Adipocyte (in vitro differentiated cells): Measurements from ENCODE around the gene LMF1.

Source experiments
- DNase-seq: peaks from one replicate; pipeline ENCODE4 v3.0.0-alpha.2; 2015; ENCODE audit warnings: low read depth
- H3K27me3 ChIP-seq: replicated peaks from 2 replicates; pipeline ENCODE4 v1.7.0; 2013; ENCODE audit warnings: mild to moderate bottlenecking, low read length, moderate library complexity; ENCODE audit not compliant: control insufficient read depth, insufficient read depth
- H3K36me3 ChIP-seq: 2 replicates; pipeline ENCODE4 v1.7.0; 2013; ENCODE audit warnings: low read length, mild to moderate bottlenecking, moderate library complexity; ENCODE audit not compliant: control insufficient read depth, insufficient read depth, severe bottlenecking
- H3K4me1 ChIP-seq: 2 replicates; pipeline ENCODE4 v1.7.0; 2013; ENCODE audit warnings: mild to moderate bottlenecking, low read length, moderate library complexity; ENCODE audit not compliant: control insufficient read depth, insufficient read depth
- H3K4me3 ChIP-seq: 2 replicates; pipeline ENCODE4 v1.7.0; 2013; ENCODE audit warnings: mild to moderate bottlenecking, low read length, moderate library complexity
- H3K9ac ChIP-seq: 2 replicates; pipeline ENCODE4 v1.7.0; 2013; ENCODE audit warnings: mild to moderate bottlenecking, low read length, moderate library complexity
- H3K9me3 ChIP-seq: 2 replicates; pipeline ENCODE4 v1.7.0; 2013; ENCODE audit warnings: mild to moderate bottlenecking, low read length, moderate library complexity; ENCODE audit not compliant: control insufficient read depth

The LMF1 gene

DNA sequence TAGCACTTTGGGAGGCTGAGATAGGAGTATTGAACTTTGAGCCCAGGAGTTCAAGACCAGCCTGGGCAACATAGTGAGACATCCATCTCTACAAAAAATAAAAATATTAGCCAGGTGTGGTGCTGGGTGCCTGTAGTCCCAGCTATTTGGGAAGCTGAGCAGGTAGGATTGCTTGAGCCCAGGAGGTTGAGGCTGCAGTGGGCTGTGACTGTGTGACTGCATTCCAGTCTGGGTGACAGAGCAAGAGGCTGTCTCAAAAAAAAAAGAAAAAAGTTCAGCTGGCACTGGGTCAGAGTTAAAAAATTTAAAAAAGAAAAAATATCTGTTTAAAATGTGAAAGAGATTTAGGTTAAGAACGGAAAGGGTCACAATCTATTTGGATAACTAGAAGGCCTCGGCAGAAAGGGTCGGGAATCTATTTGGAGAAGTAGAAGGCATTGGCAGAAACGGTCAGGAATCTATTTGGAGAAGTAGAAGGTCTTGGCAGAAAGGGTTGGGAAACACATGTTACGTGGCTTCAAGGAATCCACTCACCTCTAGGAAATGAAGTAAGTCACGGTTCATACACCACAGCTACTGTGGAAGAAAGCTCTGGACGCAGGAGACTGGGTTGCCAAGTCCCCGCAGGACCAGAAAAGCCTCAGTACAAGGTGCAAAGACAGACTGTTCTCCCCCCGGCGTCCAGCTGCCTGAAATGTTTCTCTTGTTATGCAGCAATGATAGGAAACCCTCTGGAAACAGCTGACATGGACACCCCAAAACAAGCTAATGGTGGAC, 25.3 kb downstream of the LMF1 start:
- H3K36me3 ChIP-seq, result peaks cover 22% of the 10 kb centered on the region
- H3K9me3 ChIP-seq, result peaks cover 15% of the 10 kb centered on the region
- H3K4me3 ChIP-seq, result no peak overlapping the region
- no peaks in the 10 kb centered on the region for H3K4me1 ChIP-seq
- no peak overlapping the region for H3K9ac ChIP-seq
- DNase-seq, result no peak
- no peaks in the 10 kb centered on the region for H3K27me3 ChIP-seq

DNA sequence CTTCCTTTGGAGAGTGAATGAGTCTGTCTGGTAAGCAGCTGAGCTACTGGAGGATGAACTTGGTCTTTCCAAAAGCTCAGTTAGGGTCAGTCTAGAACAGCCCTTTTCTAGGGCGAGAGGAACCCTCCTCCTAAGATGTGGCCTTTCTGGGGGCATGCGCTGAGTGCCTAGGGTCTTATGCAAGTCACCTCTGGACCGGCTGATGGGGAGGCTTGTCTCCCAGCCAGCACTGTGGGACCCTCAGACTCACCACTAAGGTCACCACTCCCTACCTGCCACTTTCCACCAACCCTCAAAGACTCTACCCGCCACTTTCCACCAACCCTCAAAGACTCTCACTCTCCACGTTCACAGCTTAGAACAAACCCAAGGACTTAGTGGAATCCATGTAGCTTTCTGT, 26.8 kb downstream of the LMF1 start:
- no peaks in the 10 kb centered on the region for H3K4me1 ChIP-seq
- peaks cover 15% of the 10 kb centered on the region for H3K9me3 ChIP-seq
- H3K27me3 ChIP-seq, result no peaks in the 10 kb centered on the region
- H3K36me3 ChIP-seq, result peaks cover 25% of the 10 kb centered on the region
- no peak overlapping the region for H3K9ac ChIP-seq
- no peak for DNase-seq
- H3K4me3 ChIP-seq, result no peak overlapping the region

DNA sequence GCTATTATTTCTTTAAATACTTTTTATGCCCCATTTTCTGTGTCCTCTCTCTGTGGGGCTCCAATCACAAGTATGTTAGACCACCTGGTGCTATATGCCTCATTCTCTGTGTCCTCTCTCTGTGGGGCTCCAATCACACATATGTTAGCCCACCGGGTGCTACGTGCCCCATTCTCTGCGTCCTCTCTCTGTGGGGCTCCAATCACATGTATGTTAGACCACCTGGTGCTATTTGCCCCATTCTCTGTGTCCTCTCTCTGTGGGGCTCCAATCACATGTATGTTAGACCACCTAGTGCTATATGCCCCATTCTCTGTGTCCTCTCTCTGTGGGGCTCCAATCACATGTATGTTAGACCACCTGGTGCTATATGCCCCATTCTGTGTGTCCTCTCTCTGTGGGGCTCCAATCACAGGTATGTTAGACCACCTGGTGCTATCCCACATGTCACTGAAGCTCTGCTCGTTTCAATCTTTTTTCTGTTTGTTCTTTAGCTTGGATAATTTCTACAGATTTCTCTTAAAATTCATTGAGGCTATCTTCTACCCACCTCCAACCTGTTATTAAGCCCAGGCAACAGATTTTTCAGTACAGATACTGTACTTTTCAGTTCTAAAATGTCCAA, 28.2 kb downstream of the LMF1 start:
- Histone ChIP-seq H3K4me3 (no peak overlapping the region), H3K9me3 (peaks cover 15% of the 10 kb centered on the region), H3K9ac (no peak overlapping the region), H3K36me3 (peaks cover 25% of the 10 kb centered on the region), H3K4me1 (no peaks in the 10 kb centered on the region), H3K27me3 (no peaks in the 10 kb centered on the region)
- DNase-seq, result no peak

DNA sequence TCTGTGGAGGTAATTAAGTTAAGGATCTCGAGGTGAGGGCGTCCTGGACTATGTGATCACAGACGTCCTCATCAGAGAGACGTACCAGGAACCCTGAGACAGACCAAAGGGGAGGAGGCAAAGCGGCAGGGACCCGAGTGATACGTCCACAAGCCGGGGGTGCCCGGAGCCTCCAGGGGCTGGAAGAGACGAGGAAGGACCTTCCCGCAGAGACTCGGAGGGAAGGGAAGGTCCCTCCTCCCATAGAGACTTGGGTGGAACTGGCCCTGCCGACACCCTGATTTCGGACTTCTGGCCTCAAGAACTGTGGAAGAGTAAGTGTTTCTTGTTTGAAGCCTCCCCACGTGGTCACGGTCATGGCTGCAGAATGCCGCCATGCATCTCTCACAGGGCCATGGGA, 30.8 kb downstream of the LMF1 start:
- Histone ChIP-seq H3K9me3 (peaks cover 15% of the 10 kb centered on the region), H3K4me1 (no peaks in the 10 kb centered on the region), H3K36me3 (peaks cover 18% of the 10 kb centered on the region), H3K27me3 (no peaks in the 10 kb centered on the region), H3K9ac (no peak overlapping the region), H3K4me3 (no peak overlapping the region)
- no peak for DNase-seq

DNA sequence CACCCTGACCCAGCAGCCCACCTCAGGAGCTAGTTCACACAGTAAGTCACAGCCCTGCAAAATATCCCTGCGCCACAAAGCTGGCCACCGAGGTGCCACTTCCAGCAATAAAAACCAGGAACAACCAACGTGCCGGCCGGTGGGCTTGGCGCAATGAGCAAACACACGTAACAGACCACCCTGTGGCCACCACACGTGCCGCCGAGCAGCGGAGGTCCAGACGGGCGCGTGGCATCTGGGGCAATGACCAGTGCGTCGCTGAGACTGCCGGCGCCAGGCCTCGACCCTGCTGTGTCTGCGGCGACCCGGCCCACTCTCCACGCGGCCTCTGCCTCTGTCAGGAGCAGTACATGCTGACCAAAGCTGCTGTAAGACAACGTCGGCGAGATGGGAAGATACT, 31.5 kb downstream of the LMF1 start:
- no peak for DNase-seq
- no peaks in the 10 kb centered on the region for H3K27me3 ChIP-seq
- H3K4me3 ChIP-seq, result no peak overlapping the region
- H3K4me1 ChIP-seq, result no peaks in the 10 kb centered on the region
- H3K36me3 ChIP-seq, result peaks cover 18% of the 10 kb centered on the region
- peaks cover 15% of the 10 kb centered on the region for H3K9me3 ChIP-seq
- H3K9ac ChIP-seq, result no peak overlapping the region

DNA sequence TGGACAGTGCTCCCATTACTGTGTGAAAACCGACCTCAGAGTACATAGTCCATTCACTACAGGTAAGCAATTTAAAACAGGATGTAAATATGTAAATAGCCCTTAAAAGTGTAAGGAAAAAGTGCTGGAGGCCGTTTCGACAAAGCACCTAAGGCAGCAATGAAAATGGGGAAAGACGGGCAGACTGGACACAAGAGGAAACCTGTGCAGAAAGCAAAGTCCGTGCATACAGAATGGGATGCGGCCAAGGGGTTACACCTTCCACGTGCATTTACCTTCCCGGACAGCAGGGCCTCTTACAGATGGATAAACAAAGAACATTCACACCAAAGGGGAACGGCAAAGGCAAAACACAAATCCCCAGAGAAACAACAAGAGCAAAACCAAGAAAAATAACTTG, 32.0 kb downstream of the LMF1 start:
- peaks cover 21% of the 10 kb centered on the region for H3K36me3 ChIP-seq

DNA sequence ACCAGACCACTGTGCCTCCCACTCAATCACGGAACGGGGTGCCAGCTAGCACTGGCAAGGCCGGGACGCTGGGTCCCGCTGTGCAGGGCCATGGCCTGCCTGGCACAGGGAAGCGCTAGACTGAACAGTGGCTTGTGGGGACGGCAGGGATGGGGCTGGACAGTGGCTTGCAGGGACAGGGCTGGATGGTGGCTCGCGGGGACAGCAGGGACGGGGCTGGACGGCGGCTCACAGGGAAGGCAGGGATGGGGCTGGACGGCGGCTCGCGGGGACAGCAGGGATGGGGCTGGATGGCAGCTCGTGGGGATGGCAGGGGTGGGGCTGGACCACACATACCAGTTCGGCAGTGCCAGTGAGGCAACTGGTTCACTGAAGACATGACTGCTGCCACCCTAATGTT, 32.6 kb downstream of the LMF1 start:
- peaks cover 26% of the 10 kb centered on the region for H3K36me3 ChIP-seq
- H3K27me3 ChIP-seq, result no peaks in the 10 kb centered on the region
- peaks cover 15% of the 10 kb centered on the region for H3K9me3 ChIP-seq
- no peaks in the 10 kb centered on the region for H3K4me1 ChIP-seq
- H3K4me3 ChIP-seq, result no peak overlapping the region
- H3K9ac ChIP-seq, result no peak overlapping the region
- DNase-seq, result no peak

More for the DNA sequence above, 32.0 kb downstream of the LMF1 start:
- no peak overlapping the region for H3K4me3 ChIP-seq
- no peaks in the 10 kb centered on the region for H3K4me1 ChIP-seq
- no peaks in the 10 kb centered on the region for H3K27me3 ChIP-seq
- H3K9me3 ChIP-seq, result peaks cover 15% of the 10 kb centered on the region
- no peak overlapping the region for H3K9ac ChIP-seq
- DNase-seq, result no peak

DNA sequence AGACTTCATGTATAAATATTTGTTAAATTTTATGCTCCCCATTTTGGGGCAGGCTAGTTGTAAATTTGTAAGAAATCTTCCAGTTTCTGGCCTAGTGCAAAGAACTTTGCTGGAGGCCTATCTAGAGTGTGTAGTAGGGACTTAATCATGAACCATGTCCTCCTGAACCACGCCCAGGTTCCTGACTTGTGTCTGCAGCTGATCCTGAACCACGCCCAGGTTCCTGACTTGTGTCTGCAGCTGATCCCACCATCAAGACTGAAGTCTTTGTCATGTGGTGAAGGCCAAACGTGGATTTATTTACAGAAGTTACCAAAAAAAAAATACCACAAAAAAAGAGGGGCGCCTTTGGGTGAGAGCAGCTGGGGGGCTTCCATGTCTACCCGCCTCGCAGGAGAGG, 33.1 kb downstream of the LMF1 start:
- peaks cover 30% of the 10 kb centered on the region for H3K36me3 ChIP-seq
- DNase-seq, result no peak
- H3K9ac ChIP-seq, result no peak overlapping the region
- no peaks in the 10 kb centered on the region for H3K27me3 ChIP-seq
- H3K9me3 ChIP-seq, result peaks cover 15% of the 10 kb centered on the region
- no peak overlapping the region for H3K4me3 ChIP-seq
- no peaks in the 10 kb centered on the region for H3K4me1 ChIP-seq

DNA sequence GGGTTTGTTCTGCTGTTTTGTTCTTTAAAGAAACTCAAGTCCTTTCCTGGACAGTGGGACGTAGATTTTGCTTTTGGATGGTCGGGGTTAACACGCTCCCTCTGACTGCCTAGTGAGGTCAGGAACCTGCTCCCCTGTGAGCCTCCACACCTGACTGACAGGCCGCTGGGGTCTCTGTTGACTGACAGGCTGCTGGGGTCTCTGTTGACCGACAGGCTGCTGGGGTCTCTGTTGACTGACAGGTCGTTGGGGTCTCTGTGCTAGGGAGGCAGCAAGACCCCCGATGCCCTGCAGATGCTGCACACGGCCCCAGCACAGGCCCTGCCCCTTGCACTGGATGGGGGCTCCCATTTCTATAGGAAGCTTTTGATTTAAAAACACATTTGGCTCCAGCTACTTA, 33.5 kb downstream of the LMF1 start:
- no peak for DNase-seq
- H3K4me3 ChIP-seq, result no peak overlapping the region
- peaks cover 33% of the 10 kb centered on the region for H3K36me3 ChIP-seq
- H3K9ac ChIP-seq, result no peak overlapping the region
- no peaks in the 10 kb centered on the region for H3K4me1 ChIP-seq
- peaks cover 15% of the 10 kb centered on the region for H3K9me3 ChIP-seq
- H3K27me3 ChIP-seq, result no peaks in the 10 kb centered on the region

DNA sequence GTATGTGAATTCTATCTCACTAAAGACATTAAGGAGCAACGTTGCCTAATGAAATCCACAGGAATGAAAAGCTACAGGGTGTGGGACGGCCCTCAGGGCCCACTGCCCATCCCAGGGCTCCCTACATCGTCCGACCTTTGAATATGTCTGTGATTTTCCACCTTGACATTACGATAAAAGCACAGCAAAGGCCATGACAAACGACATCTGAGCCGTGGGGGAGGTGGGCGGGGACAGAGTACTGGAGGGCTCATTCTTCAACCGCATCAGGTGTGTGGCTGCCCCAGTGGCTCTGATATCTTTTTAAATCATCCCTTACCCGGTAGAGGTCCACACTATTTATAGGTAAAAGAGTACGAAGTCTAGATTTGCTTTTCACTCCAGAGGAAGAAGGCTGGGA, 35.1 kb downstream of the LMF1 start:
- H3K9me3 ChIP-seq, result peaks cover 2% of the 10 kb centered on the region
- no peak overlapping the region for H3K4me3 ChIP-seq
- H3K9ac ChIP-seq, result no peak overlapping the region
- DNase-seq, result no peak
- H3K36me3 ChIP-seq, result peaks cover 25% of the 10 kb centered on the region
- no peaks in the 10 kb centered on the region for H3K4me1 ChIP-seq
- H3K27me3 ChIP-seq, result no peaks in the 10 kb centered on the region

DNA sequence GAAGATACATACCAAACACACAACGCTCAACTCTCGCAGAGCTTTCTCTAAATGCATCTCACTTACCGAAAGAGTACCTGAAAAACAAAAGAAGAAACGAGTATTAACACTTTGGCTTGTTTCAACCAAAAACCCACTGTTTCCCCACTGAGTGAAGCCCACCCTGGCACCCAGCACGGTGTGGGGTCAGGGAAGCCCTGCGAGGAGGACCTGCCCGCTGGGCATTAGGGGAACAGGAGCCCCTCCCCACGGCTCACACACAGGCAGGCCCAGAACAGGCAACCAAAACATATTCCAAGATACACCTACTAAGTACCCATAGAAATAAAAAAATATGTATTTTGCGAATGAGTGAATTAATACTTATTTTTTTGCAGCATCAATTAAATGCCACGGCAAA, 36.6 kb downstream of the LMF1 start:
- Histone ChIP-seq H3K9me3 (no peaks in the 10 kb centered on the region), H3K36me3 (peaks cover 21% of the 10 kb centered on the region), H3K27me3 (no peaks in the 10 kb centered on the region), H3K4me1 (no peaks in the 10 kb centered on the region), H3K4me3 (no peak overlapping the region), H3K9ac (no peak overlapping the region)
- no peak for DNase-seq
